AG09319 (cell line): ENCODE measurements around the gene CEP72.
"Not testable (repeated sequence)": the region's sequence is repeated elsewhere in the genome, so short reads cannot be mapped to it uniquely, and the experiment has no call there.

Experiments used
- DNase-seq: peaks from one replicate; pipeline ENCODE4 v3.0.0-alpha.2; 2010; ENCODE audit warnings: low read depth; ENCODE audit errors: extremely low read depth
- CTCF ChIP-seq: IDR thresholded peaks from 2 replicates; pipeline ENCODE4 v1.5.1; 2011; ENCODE audit warnings: low read depth, mild to moderate bottlenecking, inconsistent platforms, low read length, moderate library complexity

Gene CEP72

GRCh38 chr5:600886-601541, 11.1 kb upstream of the CEP72 start:
- DNase-seq = no peak
- TF ChIP-seq CTCF = no peak

- no peak for TF ChIP-seq CTCF
Measured at GRCh38 chr5:601771-602465, 10.2 kb upstream of the CEP72 start.

GRCh38 chr5:602466-603035, 9.6 kb upstream of the CEP72 start:
- no peak for TF ChIP-seq CTCF
- no peak for DNase-seq

More at GRCh38 chr5:601771-602465, 10.2 kb upstream of the CEP72 start:
- DNase-seq = no peak

GRCh38 chr5:603081-603998, 8.8 kb upstream of the CEP72 start:
- no peak for DNase-seq
- TF ChIP-seq CTCF = no peak

- TF ChIP-seq CTCF = no peak
- DNase-seq = no peak
Measured at GRCh38 chr5:604391-604831, 7.7 kb upstream of the CEP72 start.

- DNase-seq = not testable (repeated sequence)
Measured at GRCh38 chr5:605090-605489, 7.0 kb upstream of the CEP72 start.

- no peak for DNase-seq
- TF ChIP-seq CTCF = no peak
Measured at GRCh38 chr5:606061-606460, 6.1 kb upstream of the CEP72 start.
